HEK293 (cell line): ENCODE results near the gene CACNA1C.
A peak's percentile ranks its signal among the peaks of the same experiment; 100 is the strongest.

ENCODE experiments used
- CTCF ChIA-PET: fragments of 350-600 bp; formaldehyde crosslinking; extraction: SDS; loops from one replicate; lab custom pipeline; 2021; ENCODE audit warnings: antibody characterized with exemption; lab: Yijun Ruan, JAX
- POLR2A ChIA-PET: fragments of 300-600 bp; formaldehyde crosslinking; extraction: SDS; loops from one replicate; lab custom pipeline; 2020; ENCODE audit warnings: antibody characterized with exemption, inconsistent platforms; lab: Yijun Ruan, JAX
- H3K27ac ChIP-seq: fragments of 200-500 bp; sonication (Bioruptor generic); 2 replicates; pipeline ENCODE4 v1.5.1; 2014; ENCODE audit warnings: low read depth, low read length, control low read depth, inconsistent platforms; ENCODE audit errors: extremely low read depth
- H3K36me3 ChIP-seq, 2 experiments: fragments of 200-500 bp in 1 of 2; sonication (Bioruptor generic) in 1 of 2; 1 replicate in 1 of 2; 2 replicates in 1 of 2; pipeline ENCODE4 v1.5.1; 2014 to 2017; ENCODE audit warnings: inconsistent platforms in 2 of 2, low read length in 2 of 2; ENCODE audit not compliant: control insufficient read depth in 2 of 2, insufficient read depth in 1 of 2
- H3K4me1 ChIP-seq: fragments of 200-500 bp; sonication (Bioruptor generic); 2 replicates; pipeline ENCODE4 v1.5.1; 2014; ENCODE audit warnings: mild to moderate bottlenecking, low read length, inconsistent platforms; ENCODE audit not compliant: control insufficient read depth, insufficient read depth
- H3K4me3 ChIP-seq: 2 replicates; pipeline ENCODE4 v1.5.1; 2011; ENCODE audit warnings: low read depth, mild to moderate bottlenecking, control low read depth, low read length, moderate library complexity
- H3K9me3 ChIP-seq: fragments of 200-500 bp; sonication (Bioruptor generic); 2 replicates; pipeline ENCODE4 v1.5.1; 2014; ENCODE audit warnings: low read depth, low read length, inconsistent platforms; ENCODE audit not compliant: control insufficient read depth, insufficient read depth
- AEBP2 ChIP-seq: fragments of 450-650 bp; formaldehyde crosslinking; IDR thresholded peaks from 2 replicates; pipeline ENCODE4 v1.5.1; 2016; ENCODE audit warnings: missing biosample characterization, missing genetic modification characterization, borderline replicate concordance
- EGR2 ChIP-seq: fragments of 450-650 bp; formaldehyde crosslinking; IDR thresholded peaks from 2 replicates; pipeline ENCODE4 v1.5.1; 2016; ENCODE audit warnings: low read depth, missing biosample characterization, missing genetic modification characterization
- GLIS2 ChIP-seq: fragments of 450-650 bp; formaldehyde crosslinking; IDR thresholded peaks from 2 replicates; pipeline ENCODE4 v1.5.1; 2016; ENCODE audit warnings: missing biosample characterization, missing genetic modification characterization
- KLF1 ChIP-seq: fragments of 450-650 bp; formaldehyde crosslinking; IDR thresholded peaks from 2 replicates; pipeline ENCODE4 v1.5.1; 2016; ENCODE audit warnings: missing biosample characterization, missing genetic modification characterization
- PATZ1 ChIP-seq: fragments of 450-650 bp; formaldehyde crosslinking; IDR thresholded peaks from 2 replicates; pipeline ENCODE4 v1.5.1; 2016; ENCODE audit warnings: missing biosample characterization, missing genetic modification characterization
- SALL2 ChIP-seq: fragments of 450-650 bp; formaldehyde crosslinking; IDR thresholded peaks from 2 replicates; pipeline ENCODE4 v1.5.0; 2017; ENCODE audit warnings: missing biosample characterization, mild to moderate bottlenecking, missing genetic modification characterization, borderline replicate concordance
- SCRT2 ChIP-seq: fragments of 450-650 bp; formaldehyde crosslinking; IDR thresholded peaks from 2 replicates; pipeline ENCODE4 v1.5.1; 2016; ENCODE audit warnings: missing biosample characterization, missing genetic modification characterization
- TCF7L2 ChIP-seq: IDR thresholded peaks from 2 replicates; pipeline ENCODE4 v1.6.1; 2011; ENCODE audit warnings: low read depth, mild to moderate bottlenecking, inconsistent platforms, low read length, moderate library complexity, borderline replicate concordance
- ZBTB48 ChIP-seq: fragments of 450-650 bp; formaldehyde crosslinking; IDR thresholded peaks from 2 replicates; pipeline ENCODE4 v1.5.1; 2016; ENCODE audit warnings: missing biosample characterization, missing genetic modification characterization
- ZBTB6 ChIP-seq: fragments of 450-650 bp; formaldehyde crosslinking; IDR thresholded peaks from 2 replicates; pipeline ENCODE4 v1.5.1; 2017; ENCODE audit warnings: missing biosample characterization, missing genetic modification characterization
- ZBTB7A ChIP-seq: fragments of 450-650 bp; formaldehyde crosslinking; IDR thresholded peaks from 2 replicates; pipeline ENCODE4 v1.5.1; 2016; ENCODE audit warnings: low read depth, missing biosample characterization, missing genetic modification characterization
- ZNF121 ChIP-seq: fragments of 450-650 bp; formaldehyde crosslinking; IDR thresholded peaks from 2 replicates; pipeline ENCODE4 v1.5.1; 2016; ENCODE audit warnings: missing biosample characterization, missing genetic modification characterization
- ZNF239 ChIP-seq: fragments of 450-650 bp; formaldehyde crosslinking; IDR thresholded peaks from 2 replicates; pipeline ENCODE4 v1.5.1; 2016; ENCODE audit warnings: missing biosample characterization, missing genetic modification characterization
- ZNF600 ChIP-seq: fragments of 450-650 bp; formaldehyde crosslinking; IDR thresholded peaks from 2 replicates; pipeline ENCODE4 v1.5.1; 2016; ENCODE audit warnings: missing biosample characterization, missing genetic modification characterization
- ZNF621 ChIP-seq: fragments of 450-650 bp; formaldehyde crosslinking; IDR thresholded peaks from 2 replicates; pipeline ENCODE4 v1.5.1; 2017; ENCODE audit warnings: missing biosample characterization, missing genetic modification characterization
- ZNF624 ChIP-seq: fragments of 450-650 bp; formaldehyde crosslinking; IDR thresholded peaks from 2 replicates; pipeline ENCODE4 v1.5.1; 2017; ENCODE audit warnings: missing biosample characterization, missing genetic modification characterization
- ZNF626 ChIP-seq: fragments of 450-650 bp; sonication (Bioruptor Pico); formaldehyde crosslinking; IDR thresholded peaks from 2 replicates; pipeline ENCODE4 v1.5.1; 2018; ENCODE audit warnings: missing biosample characterization, missing genetic modification characterization, inconsistent platforms
- ZNF664 ChIP-seq: fragments of 450-650 bp; formaldehyde crosslinking; IDR thresholded peaks from 2 replicates; pipeline ENCODE4 v1.5.1; 2016; ENCODE audit warnings: missing biosample characterization, missing genetic modification characterization
- ZNF768 ChIP-seq: fragments of 450-650 bp; formaldehyde crosslinking; IDR thresholded peaks from 2 replicates; pipeline ENCODE4 v1.5.1; 2018; ENCODE audit warnings: missing biosample characterization, mild to moderate bottlenecking, missing genetic modification characterization
- ZNF777 ChIP-seq: fragments of 450-650 bp; formaldehyde crosslinking; IDR thresholded peaks from 2 replicates; pipeline ENCODE4 v1.5.1; 2017; ENCODE audit warnings: missing biosample characterization, missing genetic modification characterization, borderline replicate concordance
- ZNF785 ChIP-seq: fragments of 450-650 bp; formaldehyde crosslinking; IDR thresholded peaks from 2 replicates; pipeline ENCODE4 v1.5.1; 2016; ENCODE audit warnings: missing biosample characterization, missing genetic modification characterization
- ZNF830 ChIP-seq: fragments of 450-650 bp; IDR thresholded peaks from 2 replicates; pipeline ENCODE4 v1.5.0; 2018; ENCODE audit warnings: missing biosample characterization, missing genetic modification characterization, low read depth, mild to moderate bottlenecking, moderate library complexity

Gene CACNA1C

GRCh38 chr12:2246358-2246757 is 193.6 kb downstream of the CACNA1C start:
- Histone ChIP-seq H3K4me1 (peaks cover 5% of the 10 kb centered on the region; the same call in 1 of the 2 replicates), H3K4me3 (no peak overlapping the region), H3K36me3 (no peaks in the 10 kb centered on the region), H3K27ac (no peak overlapping the region), H3K9me3 (no peaks in the 10 kb centered on the region)
- ChIA-PET POLR2A (no interaction called here), CTCF (no interaction called here)
- TF ChIP-seq SCRT2 (tag by site-specific recombination), result no peak

- Histone ChIP-seq H3K4me1 (peaks cover 5% of the 10 kb centered on the region; the same call in 1 of the 2 replicates), H3K4me3 (no peak overlapping the region), H3K36me3 (no peaks in the 10 kb centered on the region), H3K9me3 (no peaks in the 10 kb centered on the region), H3K27ac (no peak overlapping the region)
- TF ChIP-seq ZNF121 (tag by site-specific recombination) (no peak), ZNF239 (tag by site-specific recombination) (no peak), ZNF768 (tag by site-specific recombination) (no peak), ZNF664 (tag by site-specific recombination) (0 out of 2 replicates have a peak, but pooled peaks have one; percentile 14), ZNF626 (tag by site-specific recombination) (no peak), TCF7L2 (no peak)
- ChIA-PET POLR2A (no interaction called here), CTCF (no interaction called here)
Measured at GRCh38 chr12:2247120-2247519, 194.3 kb downstream of the CACNA1C start.

- peaks cover 5% of the 10 kb centered on the region; the same call in 1 of the 2 replicates for H3K4me1 ChIP-seq
- H3K9me3 ChIP-seq, result no peaks in the 10 kb centered on the region
- CTCF ChIA-PET, result interaction anchor here (1.2 kb wide), 1 partner anchor 44 kb away, joined by 3 read pairs; no protein-coding TSS in a partner anchor
- H3K27ac ChIP-seq, result no peak overlapping the region
- no peaks in the 10 kb centered on the region for H3K36me3 ChIP-seq
- no peak for TF ChIP-seq KLF1
- no peak for TF ChIP-seq SALL2
- TF ChIP-seq ZNF777 (tag by site-specific recombination), result no peak
- no peak for TF ChIP-seq PATZ1 (tag by site-specific recombination)
- TF ChIP-seq, all 188 proteins: peak for 0
- POLR2A ChIA-PET, result no interaction called here
- no peak overlapping the region for H3K4me3 ChIP-seq
Measured at GRCh38 chr12:2247596-2247995, 194.8 kb downstream of the CACNA1C start.

- Histone ChIP-seq H3K36me3 (no peaks in the 10 kb centered on the region), H3K4me1 (peaks cover 5% of the 10 kb centered on the region; the same call in 1 of the 2 replicates), H3K27ac (no peak overlapping the region), H3K9me3 (no peaks in the 10 kb centered on the region), H3K4me3 (no peak overlapping the region)
- CTCF ChIA-PET, result interaction anchor here (1.2 kb wide), 1 partner anchor 43 kb away, joined by 3 read pairs; no protein-coding TSS in a partner anchor
- POLR2A ChIA-PET, result no interaction called here
- TF ChIP-seq GLIS2 (tag by site-specific recombination) (no peak), ZNF785 (no peak), ZBTB6 (tag by site-specific recombination) (no peak), AEBP2 (tag by site-specific recombination) (no peak), ZBTB48 (tag by site-specific recombination) (no peak), ZNF621 (tag by site-specific recombination) (no peak), EGR2 (tag by site-specific recombination) (no peak), ZNF600 (tag by site-specific recombination) (no peak), ZBTB7A (tag by site-specific recombination) (no peak), ZNF624 (tag by site-specific recombination) (no peak), ZNF830 (tag by site-specific recombination) (no peak)
Measured at GRCh38 chr12:2248087-2248900, 195.5 kb downstream of the CACNA1C start.
